ENCODE measurements around the gene AUTS2.
A peak's percentile ranks its signal among the peaks of the same experiment; 100 is the strongest.

Gene AUTS2

DNA sequence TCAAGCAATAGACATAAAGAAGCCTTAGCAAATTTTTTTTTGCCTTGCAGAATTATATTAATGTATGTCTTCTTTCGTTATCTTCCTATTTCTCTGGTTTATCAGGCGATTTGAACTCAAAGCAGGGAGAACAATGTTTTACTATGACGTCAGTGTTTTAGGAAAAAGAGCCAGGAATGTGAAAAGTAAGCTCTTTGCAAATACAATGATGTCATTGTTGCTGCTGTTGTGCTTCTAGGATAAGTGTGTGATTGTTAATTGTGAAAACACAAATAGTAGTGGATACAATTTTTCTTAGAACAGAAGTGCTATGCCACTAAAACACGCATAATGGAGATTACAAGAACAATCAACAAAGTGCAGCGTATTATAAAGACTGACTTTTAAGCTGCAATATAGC lies 9.5 kb upstream of the AUTS2 start:
- ChIA-PET CTCF (interaction anchor here (0.5 kb wide), 1 partner anchor 202 kb away, joined by 6 read pairs; no protein-coding TSS in a partner anchor), POLR2A (no interaction called here)
- TF ChIP-seq SP3 (tag by site-specific recombination; IDR thresholded peaks at IDR 0.05) (peak; percentile 18; the same call in 1 of the 2 replicates), ZNF501 (tag by site-specific recombination; IDR thresholded peaks at IDR 0.05) (peak; percentile 58; the same call in 1 of the 2 replicates), ZNF112 (tag by site-specific recombination; IDR thresholded peaks at IDR 0.05) (no peak), ZBTB48 (tag by site-specific recombination; IDR thresholded peaks at IDR 0.05) (no peak), ZNF677 (tag by site-specific recombination; IDR thresholded peaks at IDR 0.05) (no peak), KLF16 (tag by site-specific recombination; IDR thresholded peaks at IDR 0.05) (no peak), ZNF354C (tag by site-specific recombination; IDR thresholded peaks at IDR 0.05; ENCODE audit: borderline replicate concordance, low read depth) (no peak), ZBTB21 (tag by site-specific recombination; IDR thresholded peaks at IDR 0.05) (peak; percentile 96), ZNF837 (tag by site-specific recombination; IDR thresholded peaks at IDR 0.05) (no peak), GFI1B (tag by site-specific recombination; IDR thresholded peaks at IDR 0.05) (no peak), OSR2 (tag by site-specific recombination; IDR thresholded peaks at IDR 0.05) (peak; percentile 65), GLIS1 (tag by site-specific recombination; IDR thresholded peaks at IDR 0.05) (no peak), ZNF211 (tag by site-specific recombination; IDR thresholded peaks at IDR 0.05; ENCODE audit: low read depth) (no peak), ZNF664 (tag by site-specific recombination; IDR thresholded peaks at IDR 0.05) (no peak), ZBTB6 (tag by site-specific recombination; IDR thresholded peaks at IDR 0.05) (no peak), ZNF202 (tag by site-specific recombination; IDR thresholded peaks at IDR 0.05; ENCODE audit: borderline replicate concordance) (no peak), ZNF140 (tag by site-specific recombination; IDR thresholded peaks at IDR 0.05) (no peak), ZFP69B (tag by site-specific recombination; IDR thresholded peaks at IDR 0.05) (0 out of 2 replicates have a peak, but pooled peaks have one; percentile 42), KLF17 (tag by site-specific recombination; IDR thresholded peaks at IDR 0.05) (peak; percentile 62; the same call in 1 of the 2 replicates), SCRT2 (tag by site-specific recombination; IDR thresholded peaks at IDR 0.05) (0 out of 2 replicates have a peak, but pooled peaks have one; percentile 34), ZNF10 (tag by site-specific recombination; IDR thresholded peaks at IDR 0.05) (peak; percentile 61; the same call in 1 of the 2 replicates), ZNF433 (tag by site-specific recombination; IDR thresholded peaks at IDR 0.05; ENCODE audit: low read depth) (no peak), ZNF707 (tag by site-specific recombination; IDR thresholded peaks at IDR 0.05) (no peak), ZNF692 (tag by site-specific recombination; IDR thresholded peaks at IDR 0.05) (0 out of 2 replicates have a peak, but pooled peaks have one; percentile 50), ZNF747 (tag by site-specific recombination; IDR thresholded peaks at IDR 0.05) (no peak), ZNF623 (tag by site-specific recombination; IDR thresholded peaks at IDR 0.05) (0 out of 2 replicates have a peak, but pooled peaks have one; percentile 15), SETDB1 (IDR thresholded peaks at IDR 0.05; ENCODE audit: insufficient read length, low read length) (no peak), ZNF184 (tag by site-specific recombination; IDR thresholded peaks at IDR 0.05) (0 out of 2 replicates have a peak, but pooled peaks have one; percentile 72)
- TF ChIP-seq, protein P1, sequence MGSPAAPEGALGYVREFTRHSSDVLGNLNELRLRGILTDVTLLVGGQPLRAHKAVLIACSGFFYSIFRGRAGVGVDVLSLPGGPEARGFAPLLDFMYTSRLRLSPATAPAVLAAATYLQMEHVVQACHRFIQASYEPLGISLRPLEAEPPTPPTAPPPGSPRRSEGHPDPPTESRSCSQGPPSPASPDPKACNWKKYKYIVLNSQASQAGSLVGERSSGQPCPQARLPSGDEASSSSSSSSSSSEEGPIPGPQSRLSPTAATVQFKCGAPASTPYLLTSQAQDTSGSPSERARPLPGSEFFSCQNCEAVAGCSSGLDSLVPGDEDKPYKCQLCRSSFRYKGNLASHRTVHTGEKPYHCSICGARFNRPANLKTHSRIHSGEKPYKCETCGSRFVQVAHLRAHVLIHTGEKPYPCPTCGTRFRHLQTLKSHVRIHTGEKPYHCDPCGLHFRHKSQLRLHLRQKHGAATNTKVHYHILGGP (tag by site-specific recombination; IDR thresholded peaks at IDR 0.05): no peak
- TF ChIP-seq, protein P2, sequence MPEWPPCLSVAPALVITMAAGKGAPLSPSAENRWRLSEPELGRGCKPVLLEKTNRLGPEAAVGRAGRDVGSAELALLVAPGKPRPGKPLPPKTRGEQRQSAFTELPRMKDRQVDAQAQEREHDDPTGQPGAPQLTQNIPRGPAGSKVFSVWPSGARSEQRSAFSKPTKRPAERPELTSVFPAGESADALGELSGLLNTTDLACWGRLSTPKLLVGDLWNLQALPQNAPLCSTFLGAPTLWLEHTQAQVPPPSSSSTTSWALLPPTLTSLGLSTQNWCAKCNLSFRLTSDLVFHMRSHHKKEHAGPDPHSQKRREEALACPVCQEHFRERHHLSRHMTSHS (tag by site-specific recombination; IDR thresholded peaks at IDR 0.05): no peak
- TF ChIP-seq, protein P3, sequence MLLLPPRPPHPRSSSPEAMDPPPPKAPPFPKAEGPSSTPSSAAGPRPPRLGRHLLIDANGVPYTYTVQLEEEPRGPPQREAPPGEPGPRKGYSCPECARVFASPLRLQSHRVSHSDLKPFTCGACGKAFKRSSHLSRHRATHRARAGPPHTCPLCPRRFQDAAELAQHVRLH (tag by site-specific recombination; IDR thresholded peaks at IDR 0.05): no peak
- TF ChIP-seq, protein P4, sequence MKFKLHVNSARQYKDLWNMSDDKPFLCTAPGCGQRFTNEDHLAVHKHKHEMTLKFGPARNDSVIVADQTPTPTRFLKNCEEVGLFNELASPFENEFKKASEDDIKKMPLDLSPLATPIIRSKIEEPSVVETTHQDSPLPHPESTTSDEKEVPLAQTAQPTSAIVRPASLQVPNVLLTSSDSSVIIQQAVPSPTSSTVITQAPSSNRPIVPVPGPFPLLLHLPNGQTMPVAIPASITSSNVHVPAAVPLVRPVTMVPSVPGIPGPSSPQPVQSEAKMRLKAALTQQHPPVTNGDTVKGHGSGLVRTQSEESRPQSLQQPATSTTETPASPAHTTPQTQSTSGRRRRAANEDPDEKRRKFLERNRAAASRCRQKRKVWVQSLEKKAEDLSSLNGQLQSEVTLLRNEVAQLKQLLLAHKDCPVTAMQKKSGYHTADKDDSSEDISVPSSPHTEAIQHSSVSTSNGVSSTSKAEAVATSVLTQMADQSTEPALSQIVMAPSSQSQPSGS (tag by site-specific recombination; IDR thresholded peaks at IDR 0.05; ENCODE audit: low read depth): peak; percentile 99

More for the DNA sequence above, 9.5 kb upstream of the AUTS2 start:
- Histone ChIP-seq H3K27ac (ENCODE audit: extremely low read depth, low read depth, low read length) (no peak overlapping the region), H3K4me3 (ENCODE audit: low read depth, low read length) (no peak overlapping the region), H3K36me3 (ENCODE audit: control insufficient read depth in 2 of 2, insufficient read depth in 1 of 2, low read length in 2 of 2) (no peaks in the 10 kb centered on the region), H3K4me1 (ENCODE audit: control insufficient read depth, insufficient read depth, low read length) (no peaks in the 10 kb centered on the region), H3K9me3 (ENCODE audit: control insufficient read depth, insufficient read depth, low read depth, low read length) (no peaks in the 10 kb centered on the region)
